GM12801 (cell line): ENCODE data around the gene PCDHB4.

Source experiments
- CTCF ChIP-seq: IDR thresholded peaks from one replicate; pipeline ENCODE4 v1.5.1; 2011; ENCODE audit warnings: control low read depth; ENCODE audit not compliant: insufficient read length; ENCODE audit errors: extremely low read depth

Gene PCDHB4

GRCh38 chr5:141101059-141101458, 20.6 kb upstream of the PCDHB4 start:
- TF ChIP-seq CTCF = no peak

GRCh38 chr5:141105350-141105749, 16.3 kb upstream of the PCDHB4 start:
- TF ChIP-seq CTCF = no peak

GRCh38 chr5:141119250-141119649, 2.4 kb upstream of the PCDHB4 start:
- no peak for TF ChIP-seq CTCF

- TF ChIP-seq CTCF = no peak
These were observed 367 bp downstream of the PCDHB4 start for GRCh38 chr5:141121985-141122384.

- no peak for TF ChIP-seq CTCF
These were observed 5.7 kb downstream of the PCDHB4 start for GRCh38 chr5:141127305-141127704.

- TF ChIP-seq CTCF = no peak
These were observed 13.6 kb downstream of the PCDHB4 start, which contains the start of gene PCDHB5 for GRCh38 chr5:141135030-141135717. Gene PCDHB5, plus strand, starts transcription at chr5:141135206. Its CDS starts 229 bp downstream, at chr5:141135435.

- TF ChIP-seq CTCF = no peak
These were observed 14.2 kb downstream of the PCDHB4 start for GRCh38 chr5:141135718-141136266.

GRCh38 chr5:141149812-141150211, 28.2 kb downstream of the PCDHB4 start, which contains the start of gene PCDHB6:
Gene PCDHB6, plus strand, starts transcription at chr5:141150057. Its CDS starts 201 bp downstream, at chr5:141150258.
- TF ChIP-seq CTCF = no peak
